Measurements from ENCODE around the gene RSL1D1.

DNA sequence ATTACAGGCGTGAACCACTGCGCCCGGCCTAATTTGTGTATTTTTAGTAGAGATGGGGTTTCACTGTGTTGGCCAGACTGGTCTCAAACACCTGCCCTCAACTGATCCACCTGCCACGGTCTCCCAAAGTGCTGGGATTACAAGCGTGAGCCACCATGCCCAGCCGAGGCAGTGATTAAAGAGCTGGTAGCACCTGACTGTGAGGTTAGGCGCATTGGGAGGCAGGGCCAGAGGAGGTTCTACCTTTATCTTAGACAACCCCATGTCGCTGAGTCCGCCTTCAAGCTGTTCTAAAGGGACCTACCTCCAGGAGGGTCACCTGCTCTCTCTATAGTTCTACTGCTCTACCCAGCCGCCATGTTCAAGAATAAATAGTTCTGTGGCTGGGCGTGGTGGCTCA, 8.1 kb downstream of the RSL1D1 start:
- no peak for TF ChIP-seq POLR2A (IDR thresholded peaks at IDR 0.05)
- TF ChIP-seq, protein P1, sequence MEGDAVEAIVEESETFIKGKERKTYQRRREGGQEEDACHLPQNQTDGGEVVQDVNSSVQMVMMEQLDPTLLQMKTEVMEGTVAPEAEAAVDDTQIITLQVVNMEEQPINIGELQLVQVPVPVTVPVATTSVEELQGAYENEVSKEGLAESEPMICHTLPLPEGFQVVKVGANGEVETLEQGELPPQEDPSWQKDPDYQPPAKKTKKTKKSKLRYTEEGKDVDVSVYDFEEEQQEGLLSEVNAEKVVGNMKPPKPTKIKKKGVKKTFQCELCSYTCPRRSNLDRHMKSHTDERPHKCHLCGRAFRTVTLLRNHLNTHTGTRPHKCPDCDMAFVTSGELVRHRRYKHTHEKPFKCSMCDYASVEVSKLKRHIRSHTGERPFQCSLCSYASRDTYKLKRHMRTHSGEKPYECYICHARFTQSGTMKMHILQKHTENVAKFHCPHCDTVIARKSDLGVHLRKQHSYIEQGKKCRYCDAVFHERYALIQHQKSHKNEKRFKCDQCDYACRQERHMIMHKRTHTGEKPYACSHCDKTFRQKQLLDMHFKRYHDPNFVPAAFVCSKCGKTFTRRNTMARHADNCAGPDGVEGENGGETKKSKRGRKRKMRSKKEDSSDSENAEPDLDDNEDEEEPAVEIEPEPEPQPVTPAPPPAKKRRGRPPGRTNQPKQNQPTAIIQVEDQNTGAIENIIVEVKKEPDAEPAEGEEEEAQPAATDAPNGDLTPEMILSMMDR (IDR thresholded peaks at IDR 0.05) = no peak

All from lower leg skin (tissue), 3 donors.